ENCODE data around the gene ZNF32. TPM values are rescaled to one million over a fixed set of nuclear protein-coding genes. Genes with fewer than 3 reads are reported as not detected.

The ZNF32 gene
- total and polyA plus RNA-seq, 2 of the 4 experiments (the other 2 are of a cell fraction) = 30.1 to 31.2 TPM

GRCh38 chr10:43599333-43599732 is 49.3 kb downstream of the ZNF32 start:
- H2BK5ac ChIP-seq (ENCODE audit: low read depth, low read length, poor library complexity, severe bottlenecking) = no peak overlapping the region
- ATAC-seq (ENCODE audit: low read depth) (no peak), DNase-seq (no peak)
- no peaks in the 10 kb centered on the region for H3K9me3 ChIP-seq (ENCODE audit: control insufficient read depth, insufficient read depth, low read length)
- no peak overlapping the region for H3K9ac ChIP-seq (ENCODE audit: low read depth, low read length)
- no CpG with 5 or more reads among the region's 2 CpGs for WGBS, 2 experiments (ENCODE audit: extremely low coverage in 2 of 2, insufficient read length in 1 of 2)
- no peak overlapping the region for H2AK9ac ChIP-seq (replicated peaks; ENCODE audit: low read depth, low read length, poor library complexity)
- no peaks in the 10 kb centered on the region for H3K79me1 ChIP-seq (ENCODE audit: low read depth in 1 of 2, low read length in 2 of 2)
- H2AK5ac ChIP-seq (ENCODE audit: low read depth, low read length) = no peak overlapping the region
- no peak overlapping the region for H2BK20ac ChIP-seq (ENCODE audit: low read depth, low read length)
- ChIA-PET CTCF (no interaction called here), POLR2A (ENCODE audit: unreplicated experiment) (no interaction called here)
- no peak overlapping the region for H3K27ac ChIP-seq (ENCODE audit: insufficient read depth, low read length)
- no peak overlapping the region for H3K14ac ChIP-seq (replicated peaks; ENCODE audit: low read depth, low read length)
- no peak overlapping the region for H4K5ac ChIP-seq (ENCODE audit: low read depth, low read length)
- H3K4me3 ChIP-seq (ENCODE audit: insufficient read depth, low read depth, low read length) = no peak overlapping the region
- no peaks in the 10 kb centered on the region for H4K20me1 ChIP-seq (ENCODE audit: insufficient read depth, low read length)
- peaks cover 3% of the 10 kb centered on the region; the same call in 1 of the 2 replicates for H3K4me1 ChIP-seq (ENCODE audit: control insufficient read depth, insufficient read depth, low read length)
- intact Hi-C loops (cut with micrococcal nuclease) (no loop called here), in situ Hi-C loops (cut with MboI; ENCODE audit: low sequenced_read_pairs) (no loop called here), dilution Hi-C loops (cut with HindIII; ENCODE audit: low sequenced_read_pairs, unreplicated experiment) (no loop called here)
- H2BK15ac ChIP-seq (ENCODE audit: low read depth, low read length) = no peak overlapping the region
- H3K9me1 ChIP-seq (ENCODE audit: insufficient read depth, low read length) = no peaks in the 10 kb centered on the region
- no peak overlapping the region for H2AFZ ChIP-seq (replicated peaks; ENCODE audit: low read length, poor library complexity)
- no peak overlapping the region for H3K4me2 ChIP-seq (ENCODE audit: low read depth, low read length)
- no peak overlapping the region for H4K8ac ChIP-seq (ENCODE audit: low read depth in 2 of 2, low read length in 2 of 2)
- BruUV-seq (replicated peaks) = no TSS peak
- H4K91ac ChIP-seq (ENCODE audit: insufficient read depth, low read depth, low read length) = no peak overlapping the region
- TF ChIP-seq RFX5 (IDR thresholded peaks at IDR 0.05; ENCODE audit: low read depth, low read length) = no peak
- TF ChIP-seq SMC3 (IDR thresholded peaks at IDR 0.05; ENCODE audit: low read depth, low read length) = no peak
- TF ChIP-seq CTCF (conservative IDR thresholded peaks at IDR 0.05; ENCODE audit: low read depth, low read length) = no peak
- no peak for TF ChIP-seq MXI1 (IDR thresholded peaks at IDR 0.05; ENCODE audit: borderline replicate concordance, low read depth, low read length)
- no peak for TF ChIP-seq MAFK (IDR thresholded peaks at IDR 0.05; ENCODE audit: low read depth, low read length)
- no peak for TF ChIP-seq POLR2A (IDR thresholded peaks at IDR 0.05; ENCODE audit: low read depth, low read length)
- no peak for TF ChIP-seq ELK1 (IDR thresholded peaks at IDR 0.05; ENCODE audit: borderline replicate concordance, low read depth, low read length)
- no peak for TF ChIP-seq BHLHE40 (IDR thresholded peaks at IDR 0.05; ENCODE audit: low read depth, low read length)
- TF ChIP-seq NFE2L2 (IDR thresholded peaks at IDR 0.05; ENCODE audit: low read depth, low read length) = no peak
- TF ChIP-seq USF2 (IDR thresholded peaks at IDR 0.05; ENCODE audit: low read depth, low read length) = no peak
- TF ChIP-seq MAZ (IDR thresholded peaks at IDR 0.05; ENCODE audit: borderline replicate concordance, low read depth, low read length) = no peak
- TF ChIP-seq CHD1 (IDR thresholded peaks at IDR 0.05; ENCODE audit: low read depth, low read length) = no peak
- TF ChIP-seq RCOR1 (IDR thresholded peaks at IDR 0.05; ENCODE audit: insufficient replicate concordance, low read length) = no peak
- 0 out of 2 replicates have a peak, but pooled peaks cover 3% of the 10 kb centered on the region for H3K27me3 ChIP-seq (ENCODE audit: control insufficient read depth, insufficient read depth, low read length)
- no peak overlapping the region for H2BK120ac ChIP-seq (ENCODE audit: low read depth, low read length)
- H3K18ac ChIP-seq (ENCODE audit: low read depth, low read length) = no peak overlapping the region
- H3K4ac ChIP-seq (ENCODE audit: low read depth, low read length) = no peak overlapping the region
- H3K23ac ChIP-seq (ENCODE audit: low read depth, low read length) = no peak overlapping the region
- no peaks in the 10 kb centered on the region for H3K36me3 ChIP-seq (ENCODE audit: control insufficient read depth, insufficient read depth, low read length)
- H3K56ac ChIP-seq (ENCODE audit: extremely low read depth, insufficient read depth, low read length) = no peak overlapping the region
